Endothelial cell of umbilical vein (primary cell): ENCODE results near the gene TBC1D19. TPM values are rescaled to one million over a fixed set of nuclear protein-coding genes. Genes with fewer than 3 reads are reported as not detected.

Experiments
- BruUV-seq: library from RNA; stranded (reverse); fragments of 400-500 nt; replicated peaks from 2 replicates; lab custom pipeline; 2021; lab: Mats Ljungman, UMichigan
- CTCF ChIA-PET: fragments of 300-600, 350-600 bp; sonication (Branson Sonifier 250); formaldehyde crosslinking; loops from one replicate; lab custom pipeline; 2021; ENCODE audit warnings: antibody characterized with exemption, inconsistent platforms; lab: Charles Lee
- POLR2A ChIA-PET: fragments of 300-600, 350-600 bp; sonication (Branson Sonifier 250); formaldehyde crosslinking; loops from one replicate; lab custom pipeline; 2021; ENCODE audit warnings: antibody characterized with exemption, inconsistent platforms; lab: Charles Lee
- DNase-seq: peaks from one replicate; pipeline ENCODE4 v3.0.0-alpha.2; 2011; ENCODE audit warnings: low read depth, low spot score
- FAIRE-seq: peaks from 2 replicates; lab custom pipeline; 2011; peaks lifted over from hg19 to GRCh38; lab: Jason Lieb, UNC
- H2AFZ ChIP-seq: 2 replicates; pipeline ENCODE4 v1.6.0; 2012; ENCODE audit warnings: low read depth, low read length, control low read depth, inconsistent platforms
- H3K27ac ChIP-seq: 2 replicates; pipeline ENCODE4 v1.5.1; 2011; ENCODE audit warnings: low read depth, mild to moderate bottlenecking, control low read depth, low read length, moderate library complexity; ENCODE audit not compliant: insufficient read depth
- H3K27me3 ChIP-seq, 2 experiments: 2 replicates each; pipeline versions ENCODE4 v1.6.0 to v1.6.1; 2011; ENCODE audit warnings: low read length in 2 of 2, mixed read lengths in 1 of 2; ENCODE audit not compliant: control insufficient read depth in 2 of 2, insufficient read depth in 2 of 2
- H3K36me3 ChIP-seq, 2 experiments: 2 replicates in 1 of 2; 3 replicates in 1 of 2; pipeline ENCODE4 v1.5.1; 2011; ENCODE audit warnings: low read length in 2 of 2, mild to moderate bottlenecking in 1 of 2, moderate library complexity in 1 of 2; ENCODE audit not compliant: control insufficient read depth in 2 of 2, insufficient read depth in 2 of 2; ENCODE audit errors: extremely low read depth in 1 of 2
- H3K4me1 ChIP-seq: 3 replicates; pipeline ENCODE4 v1.5.1; 2011; ENCODE audit warnings: mild to moderate bottlenecking, low read length; ENCODE audit not compliant: control insufficient read depth, insufficient read depth; ENCODE audit errors: extremely low read depth
- H3K4me2 ChIP-seq: 2 replicates; pipeline ENCODE4 v1.6.1; 2011; ENCODE audit warnings: low read length, control low read depth, mixed read lengths; ENCODE audit not compliant: insufficient read depth
- H3K4me3 ChIP-seq, 3 experiments: fragments of 200-600 bp in 1 of 3; sonication (generic), shearing (Covaris generic) in 1 of 3; replicated peaks in 1 of 3; 2 replicates each; pipeline ENCODE4 v1.5.1; 2011 to 2016; ENCODE audit warnings: control low read depth in 3 of 3, low read length in 3 of 3, mild to moderate bottlenecking in 2 of 3, inconsistent platforms in 1 of 3, low read depth in 1 of 3, moderate library complexity in 1 of 3; ENCODE audit not compliant: insufficient read depth in 1 of 3
- H3K79me2 ChIP-seq: 2 replicates; pipeline ENCODE4 v1.6.0; 2012; ENCODE audit warnings: low read length, inconsistent platforms; ENCODE audit not compliant: control insufficient read depth, insufficient read depth
- H3K9ac ChIP-seq: replicated peaks from 2 replicates; pipeline ENCODE3; 2011; ENCODE audit warnings: low read length, control low read depth; ENCODE audit not compliant: insufficient read depth; ENCODE audit errors: extremely low read depth
- H3K9me1 ChIP-seq: replicated peaks from 3 replicates; pipeline ENCODE4 v1.6.0; 2011; ENCODE audit warnings: mild to moderate bottlenecking, low read length; ENCODE audit not compliant: control insufficient read depth, insufficient read depth; ENCODE audit errors: extremely low read depth
- H3K9me3 ChIP-seq: replicated peaks from 2 replicates; pipeline ENCODE4 v1.5.1; 2012; ENCODE audit warnings: low read length, inconsistent platforms; ENCODE audit not compliant: control insufficient read depth, insufficient read depth
- H4K20me1 ChIP-seq: replicated peaks from 2 replicates; pipeline ENCODE3; 2011; ENCODE audit warnings: mild to moderate bottlenecking, low read length; ENCODE audit not compliant: control insufficient read depth, insufficient read depth; ENCODE audit errors: extremely low read depth
- CTCF ChIP-seq, 2 donors: IDR thresholded peaks; 1 replicate in 1 of 2; 2 replicates in 1 of 2; pipeline ENCODE4 v1.5.1; 2011; ENCODE audit warnings: low read length in 2 of 2, mild to moderate bottlenecking in 2 of 2, moderate library complexity in 2 of 2, control low read depth in 1 of 2, inconsistent platforms in 1 of 2, low read depth in 1 of 2; ENCODE audit not compliant: insufficient read depth in 1 of 2; ENCODE audit errors: extremely low read depth in 1 of 2
- EZH2 ChIP-seq: IDR thresholded peaks from 2 replicates; pipeline ENCODE4 v1.6.1; 2012; ENCODE audit warnings: borderline replicate concordance, low read depth, mild to moderate bottlenecking, moderate library complexity, low read length, inconsistent platforms; ENCODE audit not compliant: severe bottlenecking
- FOS ChIP-seq: IDR thresholded peaks from 2 replicates; pipeline ENCODE4 v1.6.1; 2011; ENCODE audit warnings: mild to moderate bottlenecking, low read length, moderate library complexity, borderline replicate concordance; ENCODE audit not compliant: insufficient read depth
- GATA2 ChIP-seq: IDR thresholded peaks from 2 replicates; pipeline ENCODE4 v1.7.0; 2011; ENCODE audit warnings: low read depth, mild to moderate bottlenecking, moderate library complexity, mixed read lengths, low read length; ENCODE audit not compliant: insufficient read length, insufficient read depth
- JUN ChIP-seq: IDR thresholded peaks from 2 replicates; pipeline ENCODE4 v1.6.1; 2011; ENCODE audit warnings: borderline replicate concordance, low read depth; ENCODE audit not compliant: insufficient read length, insufficient read depth
- MYC ChIP-seq: IDR thresholded peaks from one replicate; pipeline ENCODE4 v1.6.1; 2011; ENCODE audit warnings: mild to moderate bottlenecking, low read depth, low read length
- POLR2A ChIP-seq: IDR thresholded peaks from 2 replicates; pipeline ENCODE4 v1.6.1; 2012; ENCODE audit warnings: low read depth, mild to moderate bottlenecking, control low read depth, low read length
- POLR2AphosphoS5 ChIP-seq: IDR thresholded peaks from 2 replicates; pipeline ENCODE4 v1.6.1; 2012; ENCODE audit warnings: low read depth, mild to moderate bottlenecking, control low read depth, low read length, moderate library complexity; ENCODE audit not compliant: insufficient read depth
- dilution Hi-C: fragments of 300-500 bp; cut with MboI; formaldehyde crosslinking; loops from one replicate; pipeline ENCODE4 v1.15.0; 2019; ENCODE audit warnings: low sequenced_read_pairs; ENCODE audit not compliant: extremely low pct_ligation_motif_present
- intact Hi-C: fragments of 100-400 bp; cut with micrococcal nuclease; formaldehyde crosslinking; loops from one replicate; pipeline ENCODE4 v1.10.0; 2022
- polyA plus RNA-seq, 4 experiments: library from polyadenylated mRNA; depleted of rRNA in 3 of 4; stranded (reverse) in 3 of 4; unstranded in 1 of 4; fragments of >200 nt; gene quantifications; 2 replicates each; pipeline versions ENCODE4 v1.2.1 to v1.2.3, GENCODE V29; 2011 to 2012; ENCODE audit warnings: missing spikeins in 1 of 4
- total RNA-seq: library from RNA; stranded (reverse); gene quantifications from 2 replicates; pipeline ENCODE4 v1.2.3, GENCODE V29; 2021
- TF ChIP-seq, protein P1 (sequence below): IDR thresholded peaks from 2 replicates; pipeline ENCODE4 v1.6.1; 2011; ENCODE audit not compliant: insufficient read depth, insufficient read length

The TBC1D19 gene
- total and polyA plus RNA-seq, 2 donors (not counting 3 experiments of a cell fraction or from before 2014, with no cell fraction given) = 4.4 to 5.9 TPM

DNA sequence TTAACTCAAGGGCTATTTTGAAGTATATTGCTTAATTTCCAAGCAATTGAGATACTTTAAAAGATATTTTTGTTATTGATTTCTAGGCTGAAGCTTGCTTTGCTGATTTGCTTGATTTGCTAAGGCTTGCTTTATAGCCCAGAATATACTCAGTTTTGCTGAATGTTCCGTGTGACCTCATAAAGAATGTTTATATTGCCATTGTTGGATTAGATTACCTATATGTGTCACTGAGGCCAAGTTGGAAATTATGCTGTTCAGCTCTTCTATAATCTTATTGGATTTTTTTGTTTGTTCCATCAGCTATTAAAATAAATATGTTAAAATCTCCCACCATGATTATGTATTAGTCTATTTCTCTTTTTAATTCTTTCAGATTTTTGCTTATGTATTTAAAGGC, 13.0 kb downstream of the TBC1D19 start:
- DNase-seq (no peak), FAIRE-seq (no peak)
- Histone ChIP-seq H3K9ac (no peak overlapping the region), H3K9me1 (no peaks in the 10 kb centered on the region), H3K27me3 (no peaks in the 10 kb centered on the region), H4K20me1 (no peaks in the 10 kb centered on the region), H3K4me2 (no peak overlapping the region), H3K9me3 (no peaks in the 10 kb centered on the region), H3K79me2 (no peaks in the 10 kb centered on the region), H2AFZ (no peak overlapping the region), H3K4me1 (no peaks in the 10 kb centered on the region), H3K36me3 (no peaks in the 10 kb centered on the region), H3K4me3 (no peak overlapping the region), H3K27ac (no peak overlapping the region)
- BruUV-seq = no TSS peak
- ChIA-PET POLR2A (no interaction called here), CTCF (interaction anchor here (1.0 kb wide), 1 partner anchor 414 kb away, joined by 3 read pairs; no protein-coding TSS in a partner anchor)
- dilution Hi-C loops (no loop called here), intact Hi-C loops (no loop called here)
- TF ChIP-seq JUN = no peak
- TF ChIP-seq POLR2AphosphoS5 = no peak
- no peak for TF ChIP-seq EZH2
- TF ChIP-seq POLR2A = no peak
- TF ChIP-seq MYC = no peak
- TF ChIP-seq, protein P1, sequence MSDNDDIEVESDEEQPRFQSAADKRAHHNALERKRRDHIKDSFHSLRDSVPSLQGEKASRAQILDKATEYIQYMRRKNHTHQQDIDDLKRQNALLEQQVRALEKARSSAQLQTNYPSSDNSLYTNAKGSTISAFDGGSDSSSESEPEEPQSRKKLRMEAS = no peak
- TF ChIP-seq GATA2 = no peak
- TF ChIP-seq FOS = no peak
- TF ChIP-seq CTCF (IDR thresholded peaks at IDR 0.05; ENCODE audit: extremely low read depth in 1 of 2, insufficient read depth in 1 of 2, low read depth in 1 of 2, low read length in 2 of 2) = no peak
